HG03460 (cell line): ENCODE measurements around the gene MICU2.

Experiments
- ATAC-seq: cut with Tn5 transposase; IDR thresholded peaks from one replicate; pipeline ENCODE4 v1.9.1; 2021; ENCODE audit not compliant: unreplicated experiment

Gene MICU2

DNA sequence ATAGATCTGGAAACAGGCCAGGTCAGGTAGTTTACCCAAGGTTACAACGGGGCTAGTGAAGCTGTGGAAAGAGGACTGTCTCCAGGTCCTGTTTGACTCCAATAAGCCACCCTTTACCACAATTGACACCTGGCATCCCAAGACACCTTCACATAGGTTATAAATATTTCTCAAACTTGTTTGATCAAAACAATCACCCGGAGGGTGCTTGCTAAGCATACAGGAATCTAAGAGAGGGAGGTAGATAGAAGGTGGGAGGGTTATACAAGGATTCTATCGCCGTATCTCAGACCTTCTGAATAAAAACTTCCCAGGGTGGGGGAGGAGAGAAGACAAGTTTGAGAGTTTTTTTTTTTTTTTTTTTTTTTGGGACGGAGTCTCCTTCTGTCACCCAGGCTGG lies 55.4 kb downstream of the MICU2 start:
- no peak for ATAC-seq

DNA sequence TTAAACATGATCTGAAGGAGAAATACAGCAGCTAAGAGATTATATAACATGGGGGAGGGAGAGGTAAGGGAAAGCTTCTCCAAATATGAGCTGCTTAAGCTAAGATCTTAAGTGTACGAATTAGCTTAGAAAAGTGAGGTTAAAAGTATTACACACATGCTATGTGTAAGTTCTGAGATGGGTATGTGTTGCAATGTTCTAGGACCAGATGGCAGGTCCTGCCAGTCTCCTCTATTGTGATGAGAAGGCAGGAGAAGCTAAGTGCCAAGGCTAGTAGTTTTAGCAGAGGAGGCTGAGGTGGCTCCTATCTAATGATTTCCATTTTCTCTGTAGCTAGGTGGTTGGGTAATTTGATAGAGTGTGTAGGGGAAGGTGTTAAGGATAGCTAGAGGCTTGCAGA lies 57.6 kb downstream of the MICU2 start:
- ATAC-seq: no peak

DNA sequence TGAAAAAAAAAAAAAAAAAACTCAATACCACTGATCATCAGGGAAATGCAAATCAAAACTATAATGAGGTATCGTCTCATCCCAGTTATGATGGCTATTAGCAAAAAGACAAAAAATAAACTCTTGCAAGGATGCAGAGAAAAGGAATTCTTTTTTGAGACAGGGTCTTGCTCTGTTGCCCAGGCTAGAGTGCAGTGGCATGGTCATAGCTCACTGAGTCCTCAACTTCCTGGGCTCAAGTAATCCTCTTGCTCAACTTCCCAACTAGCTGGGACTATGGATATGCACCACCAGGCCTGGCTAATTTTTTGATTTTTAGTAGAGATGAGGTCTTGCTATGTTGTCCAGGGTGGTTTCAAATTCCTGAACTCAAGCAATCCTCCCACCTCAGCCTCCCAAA lies 59.5 kb downstream of the MICU2 start:
- ATAC-seq: no peak

DNA sequence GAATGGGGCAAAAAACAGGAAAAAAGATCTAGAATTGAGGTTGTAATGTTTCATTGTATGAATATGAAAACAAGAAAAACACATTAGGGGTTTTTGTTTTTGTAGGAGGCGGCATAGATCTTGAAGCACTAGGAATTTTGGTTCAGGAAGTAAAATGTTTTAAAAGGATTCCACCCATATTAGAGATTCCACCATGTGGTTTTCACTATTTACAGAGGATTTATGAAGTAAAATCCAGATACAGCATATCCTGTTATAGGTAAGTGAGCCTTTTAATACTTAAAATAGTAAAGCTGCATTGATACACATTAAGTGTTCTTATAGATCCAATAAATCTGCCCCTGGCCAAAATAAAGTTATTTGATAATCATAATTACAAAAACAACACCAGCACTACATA lies 61.4 kb downstream of the MICU2 start:
- ATAC-seq: no peak

DNA sequence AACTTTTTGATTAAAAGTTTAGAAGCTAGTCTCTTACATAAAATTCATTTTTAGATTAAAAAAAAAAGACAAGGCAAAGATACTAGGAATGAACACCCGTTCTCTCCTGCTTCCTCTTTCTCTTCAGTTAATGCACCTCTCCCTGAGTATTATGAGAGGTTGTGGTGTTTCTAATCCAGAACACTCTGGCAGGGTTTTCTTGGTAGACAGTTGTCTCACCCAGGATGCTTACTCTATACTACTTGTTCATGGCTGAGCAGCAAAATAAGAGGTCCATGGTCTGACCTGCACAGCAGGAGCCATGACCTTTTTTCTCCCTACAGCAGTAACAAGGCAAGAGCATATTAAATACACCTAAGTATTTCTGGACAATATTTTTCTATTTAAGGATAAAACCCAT lies 62.0 kb downstream of the MICU2 start:
- ATAC-seq: no peak

DNA sequence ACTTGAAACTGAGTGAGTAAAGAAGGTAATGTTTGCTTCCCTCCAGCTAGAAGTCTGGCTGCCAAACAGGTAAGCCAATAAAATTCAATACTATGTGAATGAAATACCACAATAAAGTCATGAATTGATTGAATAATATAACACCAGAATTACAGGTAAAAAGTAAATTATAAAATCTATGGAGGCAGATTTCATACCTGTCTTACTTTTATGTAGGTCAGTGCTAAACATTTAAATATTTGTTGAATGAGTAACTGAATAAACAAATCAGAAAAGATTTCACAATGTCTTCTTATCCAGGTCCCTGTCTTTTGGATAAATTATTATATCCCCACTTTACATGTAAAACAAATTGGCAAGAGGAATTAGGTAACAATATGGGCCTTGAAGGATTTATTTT lies 62.7 kb downstream of the MICU2 start:
- no peak for ATAC-seq

DNA sequence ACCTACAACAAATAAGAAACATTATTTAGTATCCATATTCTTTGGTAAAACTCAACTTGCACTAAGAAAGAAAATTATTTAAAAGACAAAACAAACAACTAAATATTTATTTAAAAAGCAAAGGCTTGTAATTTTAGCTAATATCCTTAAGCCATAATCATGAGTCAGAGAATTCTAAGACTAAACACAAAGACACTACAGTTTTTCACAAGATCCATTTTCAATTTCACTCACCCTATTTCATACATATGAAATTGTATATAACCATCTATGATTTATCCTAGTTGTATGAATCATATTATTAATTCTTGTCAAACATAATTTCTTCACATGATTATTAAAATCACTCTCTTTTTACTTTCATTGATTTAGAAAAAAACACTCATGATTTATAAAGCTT lies 64.3 kb downstream of the MICU2 start:
- no peak for ATAC-seq

DNA sequence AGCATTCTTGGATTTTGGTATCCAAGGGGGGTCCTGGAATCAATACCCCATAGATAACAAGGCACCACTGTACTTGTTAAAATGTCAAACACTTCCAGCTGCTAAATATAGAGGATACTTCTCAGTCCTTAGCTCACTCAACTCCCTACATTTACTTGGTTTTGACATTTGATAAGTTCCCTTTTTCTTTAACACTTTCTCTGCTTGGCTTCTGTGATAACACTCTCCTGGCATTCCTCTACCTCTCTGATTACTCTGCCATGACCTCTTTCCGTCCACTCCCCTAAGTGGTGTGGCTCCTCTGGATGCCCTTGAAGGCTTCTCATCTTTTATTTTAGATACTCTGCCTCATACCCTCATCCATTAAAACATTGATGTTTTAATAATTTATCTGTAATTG lies 65.2 kb downstream of the MICU2 start:
- ATAC-seq: no peak

DNA sequence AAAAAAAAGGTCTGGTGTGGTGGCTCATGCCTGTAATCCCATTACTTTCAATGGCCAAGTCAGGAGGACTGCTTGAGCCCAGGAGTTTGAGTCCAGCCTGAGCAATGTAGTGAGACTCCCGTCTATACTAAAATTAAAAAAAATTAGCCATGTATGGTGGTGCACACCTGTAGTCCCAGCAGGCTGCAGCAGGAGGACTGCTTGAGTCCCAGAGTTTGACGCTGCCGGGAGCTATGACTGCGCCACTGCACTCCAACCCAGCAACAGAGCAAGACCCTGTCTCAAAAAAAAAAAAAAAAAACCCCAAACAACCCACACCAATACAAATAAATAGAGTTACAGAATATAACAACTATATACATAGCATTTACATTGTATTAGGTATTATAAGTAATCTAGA lies 65.7 kb downstream of the MICU2 start:
- no peak for ATAC-seq

DNA sequence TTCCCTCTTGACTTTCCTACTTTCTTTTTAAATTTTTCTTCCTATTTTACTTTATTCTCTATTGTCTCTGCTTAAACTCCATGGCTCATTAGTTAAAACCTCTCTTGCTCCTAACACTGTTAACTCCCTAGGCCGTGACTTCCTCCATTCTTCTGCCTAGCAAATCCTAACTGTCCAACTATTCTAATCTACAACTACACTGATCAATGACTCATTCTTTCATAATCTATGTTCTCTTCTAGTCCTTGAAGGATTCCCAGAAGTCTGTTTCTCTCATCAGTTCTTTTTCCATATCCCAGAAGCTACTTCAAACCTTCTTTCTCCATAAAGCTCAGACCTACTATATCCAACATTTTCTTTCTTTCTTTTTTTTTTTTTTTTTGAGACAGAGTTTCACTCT lies 66.9 kb downstream of the MICU2 start:
- no peak for ATAC-seq

DNA sequence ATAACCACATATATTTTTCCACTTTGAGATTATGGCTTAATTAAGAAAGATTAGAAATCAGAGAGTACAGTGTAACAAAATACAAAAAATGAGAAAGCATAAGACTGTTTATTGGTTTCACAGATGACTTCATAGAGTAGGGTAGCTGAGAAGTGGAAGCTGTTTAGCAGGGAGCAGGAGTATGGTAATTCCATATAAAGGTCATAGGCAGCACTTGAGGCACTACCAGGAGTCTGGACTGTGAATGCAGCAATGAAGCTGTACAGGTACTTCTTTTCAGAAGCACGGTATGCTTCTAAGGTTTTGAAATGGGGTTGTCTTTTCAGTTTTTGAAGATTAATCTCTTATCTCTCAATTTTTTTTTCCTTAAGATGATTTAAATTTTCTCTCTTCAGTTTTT lies 69.2 kb downstream of the MICU2 start:
- no peak for ATAC-seq

DNA sequence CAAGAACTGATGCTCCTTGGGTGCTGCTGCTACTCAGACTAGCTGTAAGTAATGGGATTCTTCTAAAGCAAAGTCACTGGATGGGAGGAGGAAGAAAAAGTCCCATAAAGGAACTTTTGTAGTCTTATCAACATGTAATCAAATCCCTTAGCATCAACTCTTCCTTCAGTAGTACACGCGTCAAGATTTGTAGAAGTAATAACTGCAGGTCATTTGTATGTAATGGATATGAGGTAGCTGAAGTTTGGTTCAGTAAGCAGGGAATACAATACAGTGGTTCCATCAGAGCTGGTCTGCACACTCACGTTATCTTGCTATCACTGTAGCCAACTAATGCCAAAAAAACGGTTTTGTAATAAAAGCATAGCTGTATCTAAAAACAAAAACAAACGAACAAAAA lies 72.5 kb downstream of the MICU2 start:
- no peak for ATAC-seq

DNA sequence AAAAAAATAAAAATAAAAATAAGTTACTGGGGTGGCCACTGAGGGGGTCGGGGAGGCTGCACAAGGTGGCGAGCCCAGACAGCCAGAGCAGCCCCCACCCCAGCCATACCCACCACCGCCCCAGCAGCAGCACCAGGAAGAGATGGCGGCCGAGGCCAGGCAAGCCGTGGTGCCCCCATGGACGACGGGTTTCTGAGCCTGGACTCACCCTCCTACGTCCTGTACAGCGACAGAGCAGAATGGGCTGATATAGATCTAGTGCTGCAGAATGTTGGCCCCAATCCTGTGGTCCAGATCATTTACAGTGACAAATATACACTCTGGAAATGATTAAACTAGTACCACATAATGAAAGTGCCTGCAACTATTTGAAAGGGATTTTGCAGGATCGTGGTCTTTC lies 73.3 kb downstream of the MICU2 start:
- no peak for ATAC-seq

DNA sequence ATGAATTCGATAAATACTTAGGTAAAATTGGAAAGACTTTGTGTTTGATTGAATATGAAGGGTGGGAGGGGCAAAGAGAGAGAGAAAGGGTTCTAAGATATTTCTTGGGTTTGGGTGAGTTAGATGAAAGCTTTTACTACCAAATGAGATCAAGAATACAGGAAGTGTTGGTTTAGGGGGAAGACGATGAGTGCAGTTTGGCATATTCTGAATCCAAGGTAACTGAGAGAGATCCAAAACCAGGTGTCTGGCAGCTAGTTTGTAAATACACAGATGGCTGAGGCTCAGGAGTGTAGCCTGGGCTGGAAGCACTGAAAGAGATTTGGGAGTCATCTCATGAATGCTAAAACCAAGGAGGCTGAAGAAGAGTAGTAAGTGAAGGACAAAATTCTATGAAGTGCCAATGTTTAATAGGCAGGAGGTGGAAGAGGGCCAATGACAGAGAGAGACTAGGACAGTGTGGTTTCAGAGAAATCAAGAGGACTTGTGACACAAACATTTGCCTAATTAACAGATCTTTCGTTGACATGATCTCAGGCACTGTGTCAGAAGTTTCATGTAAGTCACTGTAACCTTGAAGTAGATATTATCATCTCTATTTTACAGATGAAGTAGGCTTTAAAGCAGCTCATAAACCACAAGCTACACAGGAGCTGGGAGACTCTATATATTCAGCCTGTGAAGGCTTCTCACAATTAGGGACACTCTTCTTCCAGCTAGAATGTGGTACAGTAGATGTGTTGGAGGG lies 74.7 kb downstream of the MICU2 start:
- no peak for ATAC-seq

DNA sequence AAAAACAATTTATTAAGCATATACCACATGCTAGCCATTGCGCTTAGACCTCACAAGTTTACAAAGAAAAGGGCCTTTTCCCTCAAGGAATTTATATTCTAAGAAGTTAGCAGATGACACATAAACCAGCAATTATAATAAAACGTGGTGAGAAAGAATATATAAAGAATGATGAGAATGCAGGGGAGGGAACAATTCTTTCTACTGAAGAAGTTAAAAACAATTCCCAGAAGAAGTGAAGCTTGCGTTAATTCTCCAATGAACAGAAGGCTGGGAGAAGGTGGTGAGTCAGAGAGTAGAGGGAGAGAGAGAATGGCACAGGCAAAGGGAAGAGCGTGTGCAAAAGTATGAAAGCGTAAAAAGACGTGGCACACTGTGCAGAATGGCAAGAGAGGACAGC lies 75.4 kb downstream of the MICU2 start:
- no peak for ATAC-seq

DNA sequence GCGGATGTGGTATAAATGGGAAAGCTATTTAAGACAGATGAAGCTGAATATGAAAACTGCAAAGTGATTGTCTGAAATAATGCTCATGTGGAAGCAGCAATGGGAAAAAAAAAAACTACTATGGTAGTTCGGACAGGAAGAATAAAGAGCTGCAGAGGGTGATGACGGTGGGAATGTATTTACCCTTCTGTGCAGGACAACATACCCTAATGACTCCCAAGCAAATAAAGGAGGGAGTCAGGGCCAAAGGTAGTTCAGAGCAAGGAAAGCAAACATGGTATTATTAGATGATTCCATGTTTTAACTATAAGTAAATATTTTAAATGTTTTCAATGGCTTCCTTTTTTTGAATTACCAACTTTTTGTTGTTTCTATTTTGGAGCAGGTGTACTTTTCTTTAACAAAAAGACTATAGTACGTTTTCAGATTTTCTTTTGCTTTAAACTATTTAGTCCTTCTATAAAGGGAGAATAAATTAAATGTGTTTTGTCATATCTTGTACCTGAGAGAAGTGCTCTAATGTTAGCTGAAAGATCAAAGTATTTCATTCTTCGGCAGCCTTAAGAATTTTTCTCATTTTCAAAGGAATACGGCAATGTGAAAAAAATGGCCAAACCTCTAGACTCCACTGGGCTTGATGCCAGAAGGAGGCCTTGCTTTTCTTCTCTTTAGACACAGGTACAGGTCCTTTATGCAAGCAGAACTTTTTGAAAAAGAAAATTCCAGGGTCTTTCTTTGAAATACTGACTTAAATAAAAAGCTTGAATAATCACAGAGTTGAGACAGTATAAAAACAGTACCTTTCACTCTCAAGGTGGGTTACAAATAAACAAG lies 77.0 kb downstream of the MICU2 start:
- ATAC-seq: no peak

DNA sequence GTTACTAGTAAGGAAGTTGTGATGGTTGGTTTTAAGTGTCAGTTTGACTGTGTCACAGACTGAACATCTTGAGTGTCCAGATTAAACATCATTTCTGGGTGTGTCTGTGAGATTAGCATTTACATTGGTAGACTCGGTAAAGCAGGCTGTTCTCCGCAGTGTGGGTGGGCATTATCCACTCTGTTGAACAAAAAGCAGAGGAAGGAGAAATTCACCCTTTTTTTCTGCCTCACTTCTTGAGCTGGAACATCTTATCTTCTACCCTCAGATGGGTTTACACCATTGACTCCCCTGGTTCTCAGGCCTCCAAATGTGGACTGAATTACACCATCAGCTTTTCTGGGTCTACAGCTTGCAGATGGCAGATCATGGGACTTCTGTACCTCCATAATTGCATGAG lies 81.1 kb downstream of the MICU2 start:
- no peak for ATAC-seq

DNA sequence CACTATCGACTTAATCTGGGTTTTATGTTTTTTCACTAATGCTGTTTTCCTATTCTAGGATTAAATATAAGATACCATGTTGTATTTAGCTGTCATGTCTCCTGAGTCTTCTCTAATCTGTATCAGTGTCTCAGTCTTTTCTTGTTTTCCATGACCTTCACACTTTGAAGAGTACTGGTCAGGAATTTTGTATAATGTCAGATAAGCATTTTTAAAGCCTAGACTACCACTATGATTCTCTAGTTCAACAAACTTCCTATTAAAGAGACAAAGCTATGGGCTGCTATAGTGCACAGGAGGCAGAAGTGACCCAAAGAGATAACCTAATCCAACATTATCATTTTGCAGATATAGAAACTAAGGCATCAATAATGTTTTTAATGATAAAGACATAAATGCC lies 81.8 kb downstream of the MICU2 start:
- no peak for ATAC-seq

DNA sequence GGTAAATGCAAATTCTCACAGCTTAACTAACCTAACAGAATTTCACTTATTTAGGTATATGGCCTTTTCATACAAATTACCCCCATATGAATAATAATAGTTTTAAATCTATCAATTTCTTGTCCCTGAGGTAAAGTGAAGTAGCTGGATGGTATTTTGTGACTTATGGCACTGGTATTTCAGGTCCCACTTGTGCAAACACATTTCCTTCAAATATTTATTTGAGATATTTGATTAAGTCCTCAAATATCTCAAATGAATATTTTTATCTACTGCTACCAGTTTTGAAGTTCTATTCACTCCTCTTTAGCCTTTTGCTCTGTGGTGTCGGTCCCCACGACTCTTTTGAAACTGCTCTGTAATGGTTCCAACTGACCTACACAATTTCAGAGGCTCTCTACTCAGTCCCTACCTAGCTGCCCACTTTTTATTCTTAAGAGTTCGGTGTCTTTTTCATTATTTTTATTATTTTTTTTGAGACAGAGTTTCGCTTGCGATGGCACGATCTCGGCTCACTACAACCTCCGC lies 85.3 kb downstream of the MICU2 start:
- no peak for ATAC-seq

DNA sequence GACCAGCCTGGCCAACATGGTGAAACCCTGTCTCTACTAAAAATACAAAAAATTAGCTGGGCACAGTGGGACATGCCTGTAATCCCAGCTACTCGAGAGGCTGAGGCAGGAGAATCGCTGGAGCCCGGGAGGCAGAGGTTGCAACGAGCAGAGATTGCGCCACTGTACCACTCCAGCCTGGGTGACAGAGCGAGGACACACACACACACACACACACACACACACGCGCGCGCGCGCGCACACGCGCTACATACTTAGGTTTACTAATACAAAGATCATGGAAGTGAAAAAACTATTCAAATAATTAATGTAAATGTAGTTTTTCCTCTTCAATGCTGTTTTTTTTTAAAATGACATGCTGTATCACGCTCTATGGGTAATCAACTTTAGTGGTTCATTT lies 86.4 kb downstream of the MICU2 start:
- no peak for ATAC-seq

DNA sequence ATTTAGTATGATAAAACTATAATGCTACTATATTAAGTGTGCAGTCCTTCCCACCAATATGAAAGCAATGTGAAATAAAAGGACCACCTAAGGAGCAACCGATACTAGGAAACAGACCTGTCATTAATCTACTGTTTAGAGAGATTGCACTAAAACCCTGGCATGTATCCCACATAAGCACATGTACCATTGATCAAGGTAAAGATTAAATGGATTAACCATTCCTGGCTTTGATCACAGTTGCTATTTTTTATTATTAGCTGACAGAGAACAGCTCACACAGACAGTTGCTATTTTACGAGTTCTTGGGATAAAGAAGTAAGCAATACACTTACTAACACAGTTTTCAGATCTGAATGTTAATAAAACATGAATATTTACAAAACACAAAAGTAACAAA lies 87.2 kb downstream of the MICU2 start:
- ATAC-seq: no peak

DNA sequence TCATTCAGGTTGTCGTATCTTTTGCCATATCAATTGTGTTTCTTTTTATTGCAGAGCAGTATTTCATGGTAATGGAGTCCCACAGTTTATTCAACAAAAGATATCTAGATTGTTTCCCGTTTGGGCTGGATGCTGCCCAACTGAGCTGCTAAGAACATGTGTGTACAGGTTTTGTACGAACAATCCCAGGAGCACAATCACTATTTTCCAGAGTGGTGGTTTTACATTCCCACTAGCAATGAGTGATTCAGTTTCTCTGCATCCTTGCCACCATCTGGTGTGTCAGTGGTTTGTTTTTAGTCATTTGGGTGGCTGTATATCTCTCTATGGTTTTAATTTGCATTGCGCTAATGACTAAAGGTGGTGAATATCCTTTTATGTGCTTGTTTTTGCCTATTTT lies 92.1 kb downstream of the MICU2 start:
- ATAC-seq: no peak
